HepG2 (cell line): ENCODE results near the gene SP140L. TPM values are rescaled to one million over a fixed set of nuclear protein-coding genes. Genes with fewer than 3 reads are reported as not detected.
"Not testable (repeated sequence)": the region's sequence is repeated elsewhere in the genome, so short reads cannot be mapped to it uniquely, and the experiment has no call there.

Experiments
- ATAC-seq: fragments of 200-7000 bp; cut with Tn5 transposase; 3 replicates; pipeline ENCODE4 v1.9.1; 2020; ENCODE audit warnings: mild to moderate bottlenecking, moderate library complexity
- BruUV-seq: library from RNA; stranded (reverse); fragments of 400-500 nt; replicated peaks from 2 replicates; lab custom pipeline; 2021; lab: Mats Ljungman, UMichigan
- CTCF ChIA-PET: fragments of 300-600 bp; formaldehyde crosslinking; extraction: SDS; loops from one replicate; lab custom pipeline; 2021; ENCODE audit warnings: low total read pairs, inconsistent platforms, low intra/inter-chr PET ratio; lab: Yijun Ruan, JAX
- POLR2A ChIA-PET: fragments of 350-600 bp; sonication (Branson Sonifier 250); formaldehyde crosslinking; loops from one replicate; lab custom pipeline; 2020; ENCODE audit warnings: antibody characterized with exemption, inconsistent platforms; lab: Yijun Ruan, JAX
- DNase-seq: peaks from one replicate; pipeline ENCODE4 v3.0.0-alpha.2; 2015; ENCODE audit warnings: low spot score
- FAIRE-seq: peaks from 3 replicates; lab custom pipeline; 2011; peaks lifted over from hg19 to GRCh38; lab: Jason Lieb, UNC
- H2AFZ ChIP-seq: one replicate; pipeline ENCODE4 v1.6.1; 2011; ENCODE audit warnings: low read length, inconsistent platforms
- H3K27ac ChIP-seq: fragments of 300-600 bp; 3 replicates; pipeline ENCODE4 v1.8.0; 2011; ENCODE audit warnings: mixed run types, mild to moderate bottlenecking, mixed read lengths, low read length, inconsistent platforms; ENCODE audit not compliant: insufficient read depth; ENCODE audit errors: extremely low read length
- H3K27me3 ChIP-seq, 2 experiments: fragments of 200-600 bp in 1 of 2; 2 replicates in 1 of 2; 3 replicates in 1 of 2; pipeline versions ENCODE4 v1.6.0 to v1.8.0; 2011; ENCODE audit warnings: low read length in 2 of 2, mild to moderate bottlenecking in 2 of 2, moderate library complexity in 2 of 2, inconsistent platforms in 1 of 2; ENCODE audit not compliant: insufficient read depth in 2 of 2, control insufficient read depth in 1 of 2
- H3K36me3 ChIP-seq, 2 experiments: fragments of 200-600 bp in 1 of 2; replicated peaks in 1 of 2; 2 replicates in 1 of 2; 3 replicates in 1 of 2; pipeline versions ENCODE4 v1.5.1 to v1.8.0; 2011; ENCODE audit warnings: low read length in 2 of 2, inconsistent platforms in 1 of 2; ENCODE audit not compliant: insufficient read depth in 2 of 2, control insufficient read depth in 1 of 2
- H3K4me1 ChIP-seq: 2 replicates; pipeline ENCODE4 v1.5.1; 2012; ENCODE audit warnings: low read length, inconsistent platforms; ENCODE audit not compliant: insufficient read depth
- H3K4me2 ChIP-seq: 2 replicates; pipeline ENCODE4 v1.6.0; 2011; ENCODE audit warnings: low read depth, low read length, inconsistent platforms
- H3K4me3 ChIP-seq, 3 experiments: fragments of 200-600 bp in 1 of 3; sonication (generic), shearing (Covaris generic) in 1 of 3; replicated peaks in 1 of 3; 2 replicates each; pipeline ENCODE4 v1.5.1; 2011 to 2016; ENCODE audit warnings: low read length in 3 of 3, inconsistent platforms in 2 of 3, low read depth in 2 of 3, mild to moderate bottlenecking in 2 of 3, control low read depth in 1 of 3, mixed read lengths in 1 of 3; ENCODE audit not compliant: insufficient read depth in 1 of 3
- H3K79me2 ChIP-seq: one replicate; pipeline ENCODE4 v1.6.1; 2011; ENCODE audit warnings: low read length, inconsistent platforms; ENCODE audit not compliant: insufficient read depth
- H3K9ac ChIP-seq: 2 replicates; pipeline ENCODE4 v1.6.0; 2011; ENCODE audit warnings: mild to moderate bottlenecking, low read depth, low read length, inconsistent platforms; ENCODE audit not compliant: insufficient read depth
- H3K9me3 ChIP-seq: 2 replicates; pipeline ENCODE4 v1.5.1; 2012; ENCODE audit warnings: mild to moderate bottlenecking, low read length
- H4K20me1 ChIP-seq: 2 replicates; pipeline ENCODE4 v1.6.0; 2011; ENCODE audit warnings: inconsistent platforms, mild to moderate bottlenecking, low read length, moderate library complexity; ENCODE audit not compliant: insufficient read depth
- ATAD3A ChIP-seq: sonication (generic); formaldehyde crosslinking; IDR thresholded peaks from 2 replicates; pipeline ENCODE4 v1.4.0; 2020; ENCODE audit warnings: missing genetic modification reagents
- CBX2 ChIP-seq, 2 experiments: fragments of 200-600 bp in 1 of 2; sonication (generic); formaldehyde crosslinking in 1 of 2; IDR thresholded peaks; 2 replicates each; pipeline versions ENCODE4 v1.7.0 to v1.8.1; 2018 to 2022; ENCODE audit warnings: low read depth in 2 of 2, low read length in 1 of 2, mild to moderate bottlenecking in 1 of 2, missing genetic modification reagents in 1 of 2
- CENPX ChIP-seq: sonication (generic); formaldehyde crosslinking; IDR thresholded peaks from 2 replicates; pipeline ENCODE4 v1.9.0; 2021; ENCODE audit warnings: mild to moderate bottlenecking, missing genetic modification reagents, moderate library complexity
- DNMT3B ChIP-seq: conservative IDR thresholded peaks from 2 replicates; pipeline ENCODE4 v1.6.1; 2016; ENCODE audit warnings: missing biosample characterization, control low read depth
- DR1 ChIP-seq: sonication (generic); formaldehyde crosslinking; IDR thresholded peaks from 2 replicates; pipeline ENCODE4 v1.8.0; 2021; ENCODE audit warnings: mild to moderate bottlenecking, missing genetic modification reagents, inconsistent platforms
- FOXJ3 ChIP-seq: sonication (generic); formaldehyde crosslinking; IDR thresholded peaks from 2 replicates; pipeline ENCODE4 v1.4.0; 2020; ENCODE audit warnings: missing genetic modification reagents, mild to moderate bottlenecking, borderline replicate concordance
- HNF4G ChIP-seq, 2 experiments: sonication (generic) in 1 of 2; formaldehyde crosslinking in 1 of 2; IDR thresholded peaks; 2 replicates each; pipeline versions ENCODE4 v1.4.0 to v1.6.1; 2011 to 2020; ENCODE audit warnings: borderline replicate concordance in 2 of 2, low read depth in 2 of 2, mild to moderate bottlenecking in 2 of 2, low read length in 1 of 2, missing genetic modification reagents in 1 of 2, moderate library complexity in 1 of 2
- NFIC ChIP-seq: IDR thresholded peaks from 2 replicates; pipeline ENCODE4 v1.6.1; 2012; ENCODE audit warnings: mild to moderate bottlenecking, low read length, inconsistent platforms
- PBX2 ChIP-seq: IDR thresholded peaks from 2 replicates; pipeline ENCODE4 v1.6.1; 2016; ENCODE audit warnings: control low read depth
- SETDB1 ChIP-seq: sonication (generic); formaldehyde crosslinking; IDR thresholded peaks from 2 replicates; pipeline ENCODE4 v1.5.1; 2020; ENCODE audit warnings: missing genetic modification reagents, mild to moderate bottlenecking, borderline replicate concordance
- SMC3 ChIP-seq: IDR thresholded peaks from 2 replicates; pipeline ENCODE4 v1.6.1; 2011; ENCODE audit warnings: low read length, improper control_type of control experiment
- SOX5 ChIP-seq: IDR thresholded peaks from 2 replicates; pipeline ENCODE4 v1.6.1; 2016; ENCODE audit warnings: borderline replicate concordance
- SRY ChIP-seq: sonication (generic); formaldehyde crosslinking; IDR thresholded peaks from 2 replicates; pipeline ENCODE4 v1.8.0; 2022; ENCODE audit warnings: mild to moderate bottlenecking, missing genetic modification reagents
- STAG1 ChIP-seq: sonication (generic); formaldehyde crosslinking; IDR thresholded peaks from 2 replicates; pipeline ENCODE4 v1.4.0; 2020; ENCODE audit warnings: missing genetic modification reagents
- ZNF235 ChIP-seq: sonication (generic); formaldehyde crosslinking; IDR thresholded peaks from 2 replicates; pipeline ENCODE4 v1.8.1; 2023; ENCODE audit warnings: mild to moderate bottlenecking, missing genetic modification reagents, borderline replicate concordance
- ZNF264 ChIP-seq: sonication (generic); formaldehyde crosslinking; IDR thresholded peaks from 2 replicates; pipeline ENCODE4 v1.4.0; 2020; ENCODE audit warnings: missing genetic modification reagents
- ZNF572 ChIP-seq: sonication (generic); formaldehyde crosslinking; IDR thresholded peaks from 2 replicates; pipeline ENCODE4 v1.5.1; 2020; ENCODE audit warnings: mild to moderate bottlenecking, missing genetic modification reagents
- ZNF879 ChIP-seq: sonication (generic); formaldehyde crosslinking; IDR thresholded peaks from 2 replicates; pipeline ENCODE4 v1.8.1; 2023; ENCODE audit warnings: missing genetic modification reagents
- WGBS: methylation state at CpG from one replicate; pipeline ENCODE4 v1.1.6; 2017; ENCODE audit warnings: low lambda C conversion rate; 5-methylcytosine and 5-hydroxymethylcytosine counted together
- in situ Hi-C: cut with HindIII; loops from 2 replicates; pipeline ENCODE4 v1.10.0; 2017; ENCODE audit warnings: low pct_unique_long_range_greater_than_20kb; ENCODE audit not compliant: extremely low pct_ligation_motif_present
- intact Hi-C: fragments of 100-400 bp; cut with micrococcal nuclease; formaldehyde crosslinking; loops from one replicate; pipeline ENCODE4 v1.10.0; 2022; ENCODE audit not compliant: unreplicated experiment
- polyA plus RNA-seq, 8 experiments: library from polyadenylated mRNA; depleted of rRNA in 3 of 8; stranded (reverse) in 7 of 8; unstranded in 1 of 8; fragments of >200 nt; fragmentation: Illumina TruSeq in 4 of 8; extraction: Trizol in 4 of 8; gene quantifications; 2 replicates each; pipeline versions ENCODE4 v1.2.1 to v1.2.3, GENCODE V29; 2011 to 2016; ENCODE audit warnings: low read depth in 4 of 8, missing spikeins in 1 of 8, mixed read lengths in 1 of 8; ENCODE audit not compliant: insufficient read depth in 1 of 8
- total RNA-seq, 5 experiments: library from RNA; depleted of rRNA; stranded (reverse); fragments of >200 nt; fragmentation: Illumina TruSeq; extraction: Trizol; gene quantifications; 2 replicates each; pipeline ENCODE4 v1.2.3, GENCODE V29; 2016; ENCODE audit warnings: low read depth in 1 of 5

Gene SP140L
- total and polyA plus RNA-seq, 2 of the 13 experiments (the other 11 are each of a cell fraction or from before 2014, with no cell fraction given): 10.9 to 17.5 TPM

- DNase-seq, in situ Hi-C loops, H3K4me3 ChIP-seq, H3K9me3 ChIP-seq, POLR2A ChIA-PET, intact Hi-C loops, H3K27me3 ChIP-seq, ATAC-seq, H3K79me2 ChIP-seq, CTCF ChIA-PET, H3K27ac ChIP-seq, H3K36me3 ChIP-seq, FAIRE-seq, BruUV-seq, H3K4me2 ChIP-seq, H2AFZ ChIP-seq, H4K20me1 ChIP-seq, H3K9ac ChIP-seq: not testable (repeated sequence)
- H3K4me1 ChIP-seq: peaks cover 32% of the 10 kb centered on the region
- WGBS: 13% methylated on average over 2 of the region's 2 CpGs
Observed at GRCh38 chr2:230409316-230409715, 82.3 kb downstream of the SP140L start.

GRCh38 chr2:230410263-230410662, 83.3 kb downstream of the SP140L start:
- Histone ChIP-seq H3K4me2 (no peak overlapping the region), H3K27ac (no peak overlapping the region), H3K27me3 (no peaks in the 10 kb centered on the region; a peak in 1 of 5 replicates), H2AFZ (no peak overlapping the region), H3K4me1 (peaks cover 41% of the 10 kb centered on the region), H3K36me3 (no peaks in the 10 kb centered on the region), H3K9me3 (no peaks in the 10 kb centered on the region), H3K4me3 (no peak overlapping the region), H4K20me1 (no peaks in the 10 kb centered on the region), H3K79me2 (no peaks in the 10 kb centered on the region), H3K9ac (no peak overlapping the region)
- ATAC-seq (no peak), FAIRE-seq (no peak), DNase-seq (no peak)
- intact Hi-C loops: loop anchor here (2.0 to 10.0 kb wide), 4 partner anchors 53 to 202 kb away; partner anchors contain the start of genes SP140 and SP140L
- POLR2A ChIA-PET: interaction anchor here (2.2 kb wide), 1 partner anchor 83 kb away, joined by 10 read pairs; the partner anchor contains the start of gene SP140L
- no TSS peak for BruUV-seq
- 100% methylated on average over 1 of the region's 1 CpG for WGBS
- in situ Hi-C loops: loop anchor here (5.0 kb wide), 1 partner anchor 88 kb away; no protein-coding TSS in a partner anchor
- CTCF ChIA-PET: no interaction called here
- TF ChIP-seq DR1 (CRISPR knock-in tag): no peak
- TF ChIP-seq SOX5: no peak
- TF ChIP-seq SMC3: no peak
- TF ChIP-seq ZNF264 (CRISPR knock-in tag): no peak
- no peak for TF ChIP-seq STAG1 (CRISPR knock-in tag)
- no peak for TF ChIP-seq FOXJ3 (CRISPR knock-in tag)
- no peak for TF ChIP-seq ZNF235 (CRISPR knock-in tag)
- TF ChIP-seq HNF4G (IDR thresholded peaks at IDR 0.05; ENCODE audit: borderline replicate concordance, low read depth, low read length): no peak
- no peak for TF ChIP-seq HNF4G (CRISPR knock-in tag; IDR thresholded peaks at IDR 0.05; ENCODE audit: borderline replicate concordance, low read depth)
- no peak for TF ChIP-seq DNMT3B (CRISPR knock-in tag)
- TF ChIP-seq ZNF572 (CRISPR knock-in tag): no peak
- no peak for TF ChIP-seq PBX2
- no peak for TF ChIP-seq CBX2 (IDR thresholded peaks at IDR 0.05; ENCODE audit: low read depth, low read length)
- TF ChIP-seq CBX2 (CRISPR knock-in tag; IDR thresholded peaks at IDR 0.05; ENCODE audit: low read depth): no peak
- no peak for TF ChIP-seq CENPX (CRISPR knock-in tag)
- TF ChIP-seq ZNF879 (CRISPR knock-in tag): no peak
- no peak for TF ChIP-seq SRY (CRISPR knock-in tag)
- TF ChIP-seq SETDB1: no peak
- TF ChIP-seq ATAD3A (CRISPR knock-in tag): no peak
- no peak for TF ChIP-seq NFIC
